Ishikawa (cell line): Measurements from ENCODE around the gene CLDN22.

ENCODE experiments used
- CEBPB ChIP-seq: IDR thresholded peaks from 2 replicates; pipeline ENCODE4 v1.6.1; 2012
- CREB1 ChIP-seq: IDR thresholded peaks from 2 replicates; pipeline ENCODE4 v1.6.1; 2012; ENCODE audit warnings: low read depth
- EGR1 ChIP-seq: IDR thresholded peaks from 2 replicates; pipeline ENCODE4 v1.6.1; 2012
- EP300 ChIP-seq: IDR thresholded peaks from 2 replicates; pipeline ENCODE4 v1.6.1; 2012; ENCODE audit warnings: borderline replicate concordance
- FOXM1 ChIP-seq: IDR thresholded peaks from 2 replicates; pipeline ENCODE4 v1.6.1; 2012; ENCODE audit warnings: low read depth, borderline replicate concordance
- MAX ChIP-seq: IDR thresholded peaks from 2 replicates; pipeline ENCODE4 v1.6.1; 2012
- NFIC ChIP-seq: IDR thresholded peaks from 2 replicates; pipeline ENCODE4 v1.6.1; 2012
- RAD21 ChIP-seq: IDR thresholded peaks from 2 replicates; pipeline ENCODE4 v1.6.1; 2012; ENCODE audit warnings: low read depth
- TAF1 ChIP-seq: IDR thresholded peaks from 2 replicates; pipeline ENCODE4 v1.6.1; 2012; ENCODE audit warnings: low read depth, mild to moderate bottlenecking
- TCF12 ChIP-seq: IDR thresholded peaks from 2 replicates; pipeline ENCODE4 v1.6.1; 2012; ENCODE audit warnings: low read depth
- TEAD4 ChIP-seq: IDR thresholded peaks from 2 replicates; pipeline ENCODE4 v1.6.1; 2012
- YY1 ChIP-seq: IDR thresholded peaks from 2 replicates; pipeline ENCODE4 v1.6.1; 2012; ENCODE audit warnings: low read depth
- ZBTB7A ChIP-seq: IDR thresholded peaks from 2 replicates; pipeline ENCODE4 v1.6.1; 2012; ENCODE audit warnings: low read depth
- TF ChIP-seq, protein P1 (sequence below): IDR thresholded peaks from 2 replicates; pipeline ENCODE4 v1.6.1; 2012; ENCODE audit warnings: low read depth, mild to moderate bottlenecking
- TF ChIP-seq, protein P2 (sequence below): IDR thresholded peaks from 2 replicates; pipeline ENCODE4 v1.6.1; 2012

Gene CLDN22

GRCh38 chr4:183329244-183329643, 9.2 kb upstream of the CLDN22 start:
- TF ChIP-seq MAX (no peak), TAF1 (no peak), CEBPB (no peak), ZBTB7A (no peak), EGR1 (no peak)
- TF ChIP-seq, protein P1, sequence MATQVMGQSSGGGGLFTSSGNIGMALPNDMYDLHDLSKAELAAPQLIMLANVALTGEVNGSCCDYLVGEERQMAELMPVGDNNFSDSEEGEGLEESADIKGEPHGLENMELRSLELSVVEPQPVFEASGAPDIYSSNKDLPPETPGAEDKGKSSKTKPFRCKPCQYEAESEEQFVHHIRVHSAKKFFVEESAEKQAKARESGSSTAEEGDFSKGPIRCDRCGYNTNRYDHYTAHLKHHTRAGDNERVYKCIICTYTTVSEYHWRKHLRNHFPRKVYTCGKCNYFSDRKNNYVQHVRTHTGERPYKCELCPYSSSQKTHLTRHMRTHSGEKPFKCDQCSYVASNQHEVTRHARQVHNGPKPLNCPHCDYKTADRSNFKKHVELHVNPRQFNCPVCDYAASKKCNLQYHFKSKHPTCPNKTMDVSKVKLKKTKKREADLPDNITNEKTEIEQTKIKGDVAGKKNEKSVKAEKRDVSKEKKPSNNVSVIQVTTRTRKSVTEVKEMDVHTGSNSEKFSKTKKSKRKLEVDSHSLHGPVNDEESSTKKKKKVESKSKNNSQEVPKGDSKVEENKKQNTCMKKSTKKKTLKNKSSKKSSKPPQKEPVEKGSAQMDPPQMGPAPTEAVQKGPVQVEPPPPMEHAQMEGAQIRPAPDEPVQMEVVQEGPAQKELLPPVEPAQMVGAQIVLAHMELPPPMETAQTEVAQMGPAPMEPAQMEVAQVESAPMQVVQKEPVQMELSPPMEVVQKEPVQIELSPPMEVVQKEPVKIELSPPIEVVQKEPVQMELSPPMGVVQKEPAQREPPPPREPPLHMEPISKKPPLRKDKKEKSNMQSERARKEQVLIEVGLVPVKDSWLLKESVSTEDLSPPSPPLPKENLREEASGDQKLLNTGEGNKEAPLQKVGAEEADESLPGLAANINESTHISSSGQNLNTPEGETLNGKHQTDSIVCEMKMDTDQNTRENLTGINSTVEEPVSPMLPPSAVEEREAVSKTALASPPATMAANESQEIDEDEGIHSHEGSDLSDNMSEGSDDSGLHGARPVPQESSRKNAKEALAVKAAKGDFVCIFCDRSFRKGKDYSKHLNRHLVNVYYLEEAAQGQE: no peak

DNA sequence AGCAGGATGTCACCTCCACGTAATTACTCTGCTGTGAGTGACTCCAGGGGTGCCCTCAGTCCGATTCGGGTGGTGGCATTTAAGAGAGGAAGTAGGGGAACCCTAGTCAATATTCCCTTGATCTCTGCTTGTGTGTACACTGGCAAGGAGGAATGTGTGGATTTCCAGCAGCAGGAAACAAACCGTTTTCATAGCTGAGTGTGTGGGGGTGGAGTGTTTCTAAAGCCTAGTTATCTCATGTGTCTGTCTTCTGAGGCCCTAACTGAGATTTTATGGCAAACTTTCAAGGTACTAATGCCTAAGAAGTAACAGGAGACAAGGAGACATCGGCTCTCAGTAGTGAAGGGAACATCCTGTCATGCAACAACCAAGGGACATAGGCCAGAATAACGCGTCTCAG, 8.8 kb upstream of the CLDN22 start:
- TF ChIP-seq RAD21: no peak
- TF ChIP-seq NFIC: no peak
- no peak for TF ChIP-seq CEBPB
- TF ChIP-seq, protein P2, sequence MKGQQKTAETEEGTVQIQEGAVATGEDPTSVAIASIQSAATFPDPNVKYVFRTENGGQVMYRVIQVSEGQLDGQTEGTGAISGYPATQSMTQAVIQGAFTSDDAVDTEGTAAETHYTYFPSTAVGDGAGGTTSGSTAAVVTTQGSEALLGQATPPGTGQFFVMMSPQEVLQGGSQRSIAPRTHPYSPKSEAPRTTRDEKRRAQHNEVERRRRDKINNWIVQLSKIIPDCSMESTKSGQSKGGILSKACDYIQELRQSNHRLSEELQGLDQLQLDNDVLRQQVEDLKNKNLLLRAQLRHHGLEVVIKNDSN: no peak
- TF ChIP-seq FOXM1: no peak
- TF ChIP-seq CREB1: no peak
- no peak for TF ChIP-seq TAF1
- no peak for TF ChIP-seq EP300
- TF ChIP-seq MAX: no peak
- no peak for TF ChIP-seq TEAD4
- TF ChIP-seq ZBTB7A: no peak
- no peak for TF ChIP-seq TCF12
- TF ChIP-seq, protein P1: no peak
- TF ChIP-seq EGR1: no peak
- TF ChIP-seq YY1: no peak

- TF ChIP-seq TAF1: no peak
- no peak for TF ChIP-seq TCF12
- TF ChIP-seq, protein P1: no peak
- TF ChIP-seq ZBTB7A: no peak
- TF ChIP-seq TEAD4: no peak
These were observed 7.8 kb upstream of the CLDN22 start for GRCh38 chr4:183327827-183328226.

GRCh38 chr4:183326853-183327252, 6.8 kb upstream of the CLDN22 start:
- no peak for TF ChIP-seq EGR1
- TF ChIP-seq TCF12: no peak
- TF ChIP-seq TAF1: no peak
- TF ChIP-seq RAD21: no peak
- TF ChIP-seq ZBTB7A: no peak
- no peak for TF ChIP-seq YY1
- no peak for TF ChIP-seq NFIC
- no peak for TF ChIP-seq MAX
- TF ChIP-seq, protein P2: no peak
- TF ChIP-seq, protein P1: no peak
- TF ChIP-seq FOXM1: no peak
- TF ChIP-seq CEBPB: no peak
- no peak for TF ChIP-seq CREB1
- TF ChIP-seq EP300: no peak
- TF ChIP-seq TEAD4: no peak
